ENCODE measurements around the gene FRMD4B. TPM values are rescaled to one million over a fixed set of nuclear protein-coding genes. Genes with fewer than 3 reads are reported as not detected.
A peak's percentile ranks its signal among the peaks of the same experiment; 100 is the strongest.

FRMD4B gene
- total RNA-seq, 5 donors from 2014 or later (not counting 1 experiment from before 2014, with no cell fraction given), result 5.5 to 23.1 (median 10.9) TPM

GRCh38 chr3:69254351-69254750 is 131.5 kb downstream of the FRMD4B start:
- Mint-ChIP-seq H3K4me1 (peaks cover 8 to 10% (median 9%) of the 10 kb centered on the region in 3 donors), H3K27me3 (no peaks in the 10 kb centered on the region), H3K27ac (no peak overlapping the region), H3K36me3 (no peaks in the 10 kb centered on the region), H3K4me3 (no peak overlapping the region), H3K9me3 (no peaks in the 10 kb centered on the region)
- no CpG with 5 or more reads among the region's 4 CpGs for WGBS (ENCODE audit: insufficient coverage)
- ATAC-seq (replicated peaks in 1 of 4), result no peak
- Histone ChIP-seq H3K27me3 (replicated peaks in 1 of 2; ENCODE audit: control insufficient read depth in 2 of 2, extremely low read depth in 1 of 2, insufficient read depth in 2 of 2, low read length in 1 of 2) (no peaks in the 10 kb centered on the region), H3K27ac (ENCODE audit: low read length) (no peak overlapping the region), H3K4me3 (ENCODE audit: control insufficient read depth in 1 of 2, extremely low read depth in 1 of 2, low read length in 1 of 2) (no peak overlapping the region), H3K36me3 (ENCODE audit: control insufficient read depth in 2 of 2, extremely low read depth in 1 of 2, insufficient read depth in 1 of 2, low read length in 1 of 2) (no peaks in the 10 kb centered on the region), H3K9me3 (no peaks in the 10 kb centered on the region), H3K4me1 (ENCODE audit: control insufficient read depth in 1 of 2, extremely low read depth in 1 of 2, insufficient read depth in 2 of 2, low read length in 2 of 2) (no peaks in the 10 kb centered on the region)
- POLR2A ChIA-PET, result interaction anchor here in 1 of 2 donors (0.5 kb wide), 1 partner anchor 11 kb away, joined by 4 read pairs; no protein-coding TSS in a partner anchor
- no peak for DNase-seq
- CTCF ChIA-PET, result no interaction called here

- no peaks in the 10 kb centered on the region for H3K36me3 ChIP-seq (ENCODE audit: control insufficient read depth in 2 of 2, extremely low read depth in 1 of 2, insufficient read depth in 1 of 2, low read length in 1 of 2)
- no peaks in the 10 kb centered on the region for H3K9me3 Mint-ChIP-seq
- no peaks in the 10 kb centered on the region for H3K36me3 Mint-ChIP-seq
- CTCF ChIA-PET, result no interaction called here
- no peaks in the 10 kb centered on the region for H3K27me3 Mint-ChIP-seq
- peaks cover 14 to 16% (median 14%) of the 10 kb centered on the region in 3 donors for H3K4me1 Mint-ChIP-seq
- no peak overlapping the region for H3K4me3 Mint-ChIP-seq
- WGBS (ENCODE audit: insufficient coverage), result 100% methylated on average over 2 of the region's 4 CpGs
- no peak overlapping the region for H3K4me3 ChIP-seq (ENCODE audit: control insufficient read depth in 1 of 2, extremely low read depth in 1 of 2, low read length in 1 of 2)
- DNase-seq (no peak), ATAC-seq (replicated peaks in 1 of 4) (no peak)
- no peaks in the 10 kb centered on the region for H3K4me1 ChIP-seq (ENCODE audit: control insufficient read depth in 1 of 2, extremely low read depth in 1 of 2, insufficient read depth in 2 of 2, low read length in 2 of 2)
- H3K27ac ChIP-seq (ENCODE audit: low read length), result no peak overlapping the region
- H3K9me3 ChIP-seq, result no peaks in the 10 kb centered on the region
- H3K27me3 ChIP-seq (replicated peaks in 1 of 2; ENCODE audit: control insufficient read depth in 2 of 2, extremely low read depth in 1 of 2, insufficient read depth in 2 of 2, low read length in 1 of 2), result no peaks in the 10 kb centered on the region
- no peak overlapping the region for H3K27ac Mint-ChIP-seq
- POLR2A ChIA-PET, result no interaction called here
Measured at GRCh38 chr3:69252631-69253030, 133.3 kb downstream of the FRMD4B start.

GRCh38 chr3:69252141-69252540 is 133.7 kb downstream of the FRMD4B start:
- CTCF ChIA-PET, result no interaction called here
- H3K4me1 Mint-ChIP-seq, result peaks cover 14 to 16% (median 14%) of the 10 kb centered on the region in 3 donors
- POLR2A ChIA-PET, result interaction anchor here in 1 of 2 donors (0.6 kb wide), 1 partner anchor 41 kb away, joined by 5 read pairs; no protein-coding TSS in a partner anchor
- H3K36me3 ChIP-seq (ENCODE audit: control insufficient read depth in 2 of 2, extremely low read depth in 1 of 2, insufficient read depth in 1 of 2, low read length in 1 of 2), result no peaks in the 10 kb centered on the region
- no peak overlapping the region for H3K27ac ChIP-seq (ENCODE audit: low read length)
- H3K9me3 ChIP-seq, result no peaks in the 10 kb centered on the region
- H3K4me3 ChIP-seq (ENCODE audit: control insufficient read depth in 1 of 2, extremely low read depth in 1 of 2, low read length in 1 of 2), result no peak overlapping the region
- no peak overlapping the region for H3K27ac Mint-ChIP-seq
- no peaks in the 10 kb centered on the region for H3K9me3 Mint-ChIP-seq
- no peaks in the 10 kb centered on the region for H3K27me3 ChIP-seq (replicated peaks in 1 of 2; ENCODE audit: control insufficient read depth in 2 of 2, extremely low read depth in 1 of 2, insufficient read depth in 2 of 2, low read length in 1 of 2)
- 100% methylated on average over 1 of the region's 4 CpGs for WGBS (ENCODE audit: insufficient coverage)
- H3K27me3 Mint-ChIP-seq, result no peaks in the 10 kb centered on the region
- DNase-seq, result no peak
- H3K36me3 Mint-ChIP-seq, result no peaks in the 10 kb centered on the region
- H3K4me3 Mint-ChIP-seq, result no peak overlapping the region
- ATAC-seq (replicated peaks in 1 of 4), result no peak
- H3K4me1 ChIP-seq (ENCODE audit: control insufficient read depth in 1 of 2, extremely low read depth in 1 of 2, insufficient read depth in 2 of 2, low read length in 2 of 2), result no peaks in the 10 kb centered on the region

- CTCF ChIA-PET, result interaction anchor here (0.7 to 2.2 kb wide), 3 partner anchors 14 to 168 kb away, joined by 3 to 9 read pairs (median 5); no protein-coding TSS in a partner anchor
- Histone ChIP-seq H3K4me1 (ENCODE audit: control insufficient read depth in 1 of 2, extremely low read depth in 1 of 2, insufficient read depth in 2 of 2, low read length in 2 of 2) (no peaks in the 10 kb centered on the region), H3K36me3 (ENCODE audit: control insufficient read depth in 2 of 2, extremely low read depth in 1 of 2, insufficient read depth in 1 of 2, low read length in 1 of 2) (no peaks in the 10 kb centered on the region), H3K4me3 (ENCODE audit: control insufficient read depth in 1 of 2, extremely low read depth in 1 of 2, low read length in 1 of 2) (no peak overlapping the region), H3K9me3 (no peaks in the 10 kb centered on the region), H3K27me3 (replicated peaks in 1 of 2; ENCODE audit: control insufficient read depth in 2 of 2, extremely low read depth in 1 of 2, insufficient read depth in 2 of 2, low read length in 1 of 2) (no peaks in the 10 kb centered on the region), H3K27ac (ENCODE audit: low read length) (no peak overlapping the region)
- Mint-ChIP-seq H3K4me3 (no peak overlapping the region), H3K27me3 (no peaks in the 10 kb centered on the region), H3K4me1 (peaks cover 14 to 16% (median 14%) of the 10 kb centered on the region in 3 donors), H3K27ac (no peak overlapping the region), H3K9me3 (no peaks in the 10 kb centered on the region), H3K36me3 (no peaks in the 10 kb centered on the region)
- ATAC-seq (replicated peaks in 1 of 4), result no peak
- POLR2A ChIA-PET, result interaction anchor here (0.6 to 1.0 kb wide), 5 partner anchors 40 to 201 kb away, joined by 3 to 8 read pairs (median 5); no protein-coding TSS in a partner anchor
- DNase-seq, result no peak
- 100% methylated on average over 1 of the region's 6 CpGs for WGBS (ENCODE audit: insufficient coverage)
Measured at GRCh38 chr3:69251078-69251805, 134.6 kb downstream of the FRMD4B start.

GRCh38 chr3:69250014-69250413 is 135.9 kb downstream of the FRMD4B start:
- Mint-ChIP-seq H3K4me3 (peak overlapping the region; percentile 66 to 76 (median 68)), H3K27me3 (no peaks in the 10 kb centered on the region), H3K36me3 (no peaks in the 10 kb centered on the region), H3K9me3 (no peaks in the 10 kb centered on the region), H3K4me1 (peaks cover 14 to 16% (median 14%) of the 10 kb centered on the region in 3 donors), H3K27ac (peak overlapping the region; percentile 66 to 80)
- no peaks in the 10 kb centered on the region for H3K36me3 ChIP-seq (ENCODE audit: control insufficient read depth in 2 of 2, extremely low read depth in 1 of 2, insufficient read depth in 1 of 2, low read length in 1 of 2)
- H3K4me1 ChIP-seq (ENCODE audit: control insufficient read depth in 1 of 2, extremely low read depth in 1 of 2, insufficient read depth in 2 of 2, low read length in 2 of 2), result no peaks in the 10 kb centered on the region
- POLR2A ChIA-PET, result interaction anchor here in 1 of 2 donors (1.0 kb wide), 2 partner anchors 49 to 50 kb away, joined by 3 to 8 read pairs; no protein-coding TSS in a partner anchor
- DNase-seq, result peak in 30 of 35 experiments; percentile 1 to 77 (median 39)
- H3K27me3 ChIP-seq (replicated peaks in 1 of 2; ENCODE audit: control insufficient read depth in 2 of 2, extremely low read depth in 1 of 2, insufficient read depth in 2 of 2, low read length in 1 of 2), result no peaks in the 10 kb centered on the region
- ATAC-seq (replicated peaks in 1 of 4), result peak; percentile 82 to 99 (median 91)
- WGBS (ENCODE audit: insufficient coverage), result 81% methylated on average over 6 of the region's 8 CpGs
- no peak overlapping the region for H3K27ac ChIP-seq (ENCODE audit: low read length)
- H3K9me3 ChIP-seq, result no peaks in the 10 kb centered on the region
- H3K4me3 ChIP-seq (ENCODE audit: control insufficient read depth in 1 of 2, extremely low read depth in 1 of 2, low read length in 1 of 2), result peak overlapping the region in 1 of 2 donors; percentile 10
- CTCF ChIA-PET, result interaction anchor here in 1 of 2 donors (1.8 to 2.2 kb wide), 2 partner anchors 13 to 50 kb away, joined by 5 to 6 read pairs; no protein-coding TSS in a partner anchor

GRCh38 chr3:69249001-69249400 is 136.9 kb downstream of the FRMD4B start:
- H3K9me3 ChIP-seq, result no peaks in the 10 kb centered on the region
- POLR2A ChIA-PET, result interaction anchor here in 1 of 2 donors (0.6 kb wide), 1 partner anchor 37 kb away, joined by 3 read pairs; no protein-coding TSS in a partner anchor
- Mint-ChIP-seq H3K9me3 (no peaks in the 10 kb centered on the region), H3K4me3 (peak overlapping the region; percentile 66 to 76 (median 68)), H3K4me1 (peaks cover 14 to 16% (median 14%) of the 10 kb centered on the region in 3 donors), H3K27ac (peak overlapping the region; percentile 66 to 80), H3K27me3 (no peaks in the 10 kb centered on the region), H3K36me3 (no peaks in the 10 kb centered on the region)
- H3K4me1 ChIP-seq (ENCODE audit: control insufficient read depth in 1 of 2, extremely low read depth in 1 of 2, insufficient read depth in 2 of 2, low read length in 2 of 2), result no peaks in the 10 kb centered on the region
- CTCF ChIA-PET, result interaction anchor here in 1 of 2 donors (0.5 to 1.8 kb wide), 2 partner anchors 49 to 50 kb away, joined by 3 to 6 read pairs; no protein-coding TSS in a partner anchor
- no peak overlapping the region for H3K27ac ChIP-seq (ENCODE audit: low read length)
- H3K4me3 ChIP-seq (ENCODE audit: control insufficient read depth in 1 of 2, extremely low read depth in 1 of 2, low read length in 1 of 2), result no peak overlapping the region
- DNase-seq, result no peak
- ATAC-seq (replicated peaks in 1 of 4), result no peak
- no peaks in the 10 kb centered on the region for H3K27me3 ChIP-seq (replicated peaks in 1 of 2; ENCODE audit: control insufficient read depth in 2 of 2, extremely low read depth in 1 of 2, insufficient read depth in 2 of 2, low read length in 1 of 2)
- no peaks in the 10 kb centered on the region for H3K36me3 ChIP-seq (ENCODE audit: control insufficient read depth in 2 of 2, extremely low read depth in 1 of 2, insufficient read depth in 1 of 2, low read length in 1 of 2)
- WGBS (ENCODE audit: insufficient coverage), result no CpG with 5 or more reads among the region's 2 CpGs

Data from T-cell (primary cell).